Brain microvascular endothelial cell (primary cell): ENCODE data around the gene SYNE1.

Experiments
- DNase-seq: peaks from one replicate; pipeline ENCODE4 v3.0.0-alpha.2; 2020
- H3K27ac ChIP-seq: fragments of 250-450 bp; sonication (Bioruptor Pico); 2 replicates; pipeline ENCODE4 v1.5.1; 2020; ENCODE audit warnings: mild to moderate bottlenecking, moderate library complexity
- H3K27me3 ChIP-seq: fragments of 250-450 bp; sonication (Bioruptor Pico); replicated peaks from 2 replicates; pipeline ENCODE4 v1.5.1; 2020; ENCODE audit warnings: mild to moderate bottlenecking
- H3K36me3 ChIP-seq: fragments of 250-450 bp; sonication (Bioruptor Pico); replicated peaks from 2 replicates; pipeline ENCODE4 v1.5.1; 2020; ENCODE audit warnings: mild to moderate bottlenecking
- H3K4me3 ChIP-seq: 2 replicates; pipeline ENCODE4 v1.5.1; 2011; ENCODE audit warnings: low read depth, mild to moderate bottlenecking, control low read depth, low read length, moderate library complexity
- in situ Hi-C: cut with HindIII; loops from 2 replicates; pipeline ENCODE4 v1.10.0; 2017; ENCODE audit warnings: low sequenced_read_pairs, low pct_ligation_motif_present
- TF ChIP-seq, protein P1 (sequence below): IDR thresholded peaks from 2 replicates; pipeline ENCODE4 v1.5.1; 2011; ENCODE audit warnings: low read depth, mild to moderate bottlenecking, moderate library complexity, low read length, control low read depth, inconsistent platforms; ENCODE audit errors: missing control alignments

The SYNE1 gene

GRCh38 chr6:152273638-152274037, 363.5 kb downstream of the SYNE1 start:
- H3K36me3 ChIP-seq = peaks cover 12% of the 10 kb centered on the region
- in situ Hi-C loops = no loop called here
- no peaks in the 10 kb centered on the region for H3K27me3 ChIP-seq
- H3K27ac ChIP-seq = no peak overlapping the region
- H3K4me3 ChIP-seq = no peak overlapping the region
- TF ChIP-seq, protein P1, sequence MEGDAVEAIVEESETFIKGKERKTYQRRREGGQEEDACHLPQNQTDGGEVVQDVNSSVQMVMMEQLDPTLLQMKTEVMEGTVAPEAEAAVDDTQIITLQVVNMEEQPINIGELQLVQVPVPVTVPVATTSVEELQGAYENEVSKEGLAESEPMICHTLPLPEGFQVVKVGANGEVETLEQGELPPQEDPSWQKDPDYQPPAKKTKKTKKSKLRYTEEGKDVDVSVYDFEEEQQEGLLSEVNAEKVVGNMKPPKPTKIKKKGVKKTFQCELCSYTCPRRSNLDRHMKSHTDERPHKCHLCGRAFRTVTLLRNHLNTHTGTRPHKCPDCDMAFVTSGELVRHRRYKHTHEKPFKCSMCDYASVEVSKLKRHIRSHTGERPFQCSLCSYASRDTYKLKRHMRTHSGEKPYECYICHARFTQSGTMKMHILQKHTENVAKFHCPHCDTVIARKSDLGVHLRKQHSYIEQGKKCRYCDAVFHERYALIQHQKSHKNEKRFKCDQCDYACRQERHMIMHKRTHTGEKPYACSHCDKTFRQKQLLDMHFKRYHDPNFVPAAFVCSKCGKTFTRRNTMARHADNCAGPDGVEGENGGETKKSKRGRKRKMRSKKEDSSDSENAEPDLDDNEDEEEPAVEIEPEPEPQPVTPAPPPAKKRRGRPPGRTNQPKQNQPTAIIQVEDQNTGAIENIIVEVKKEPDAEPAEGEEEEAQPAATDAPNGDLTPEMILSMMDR = no peak
- no peak for DNase-seq

DNA sequence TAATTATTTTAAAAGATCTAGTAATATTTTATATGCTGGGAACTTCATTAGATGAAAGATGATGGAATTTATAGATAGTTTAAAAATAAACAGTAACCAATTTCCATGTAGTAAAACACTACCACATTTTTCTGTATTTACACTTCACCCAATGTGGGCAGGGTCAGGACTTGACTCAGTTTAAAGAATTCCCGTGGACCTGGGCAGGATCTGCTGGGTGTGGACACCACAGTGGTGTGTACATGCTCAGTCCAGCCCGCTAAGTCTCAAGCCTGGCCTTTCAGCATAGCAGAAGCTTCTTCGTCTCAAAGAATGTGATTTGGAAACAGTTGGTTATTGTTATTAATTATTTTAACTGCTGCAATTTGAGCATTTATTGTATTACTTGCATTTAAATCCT, 364.2 kb downstream of the SYNE1 start:
- no peaks in the 10 kb centered on the region for H3K27me3 ChIP-seq
- peaks cover 11% of the 10 kb centered on the region for H3K36me3 ChIP-seq
- DNase-seq = peak; percentile 31
- H3K27ac ChIP-seq = no peak overlapping the region
- no peak overlapping the region for H3K4me3 ChIP-seq
- in situ Hi-C loops = no loop called here
- TF ChIP-seq, protein P1 = no peak

DNA sequence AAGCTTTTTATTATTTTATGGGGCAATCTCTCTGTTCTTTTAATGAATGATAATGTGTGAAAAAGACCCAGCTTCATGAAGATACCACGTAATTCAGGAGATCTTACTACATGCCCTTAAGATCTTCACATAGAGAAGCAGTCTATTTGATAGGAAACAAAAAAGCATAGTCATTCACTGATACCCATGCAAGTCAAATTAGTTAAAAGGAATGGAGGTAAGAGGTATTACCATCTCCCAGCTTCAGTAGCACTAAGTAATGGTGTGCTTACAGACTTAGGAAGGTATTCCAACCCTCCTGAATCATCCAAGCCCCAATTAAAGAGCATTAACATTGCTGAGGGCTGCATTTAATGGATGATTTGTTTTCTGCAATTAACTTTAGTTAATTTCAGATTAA, 364.7 kb downstream of the SYNE1 start:
- no peaks in the 10 kb centered on the region for H3K27me3 ChIP-seq
- no peak overlapping the region for H3K4me3 ChIP-seq
- in situ Hi-C loops = no loop called here
- TF ChIP-seq, protein P1 = no peak
- DNase-seq = no peak
- H3K36me3 ChIP-seq = peaks cover 12% of the 10 kb centered on the region
- H3K27ac ChIP-seq = no peak overlapping the region

GRCh38 chr6:152271776-152272464, 365.2 kb downstream of the SYNE1 start:
- TF ChIP-seq, protein P1 = no peak
- Histone ChIP-seq H3K36me3 (peaks cover 14% of the 10 kb centered on the region), H3K4me3 (no peak overlapping the region), H3K27ac (peak overlapping the region; percentile 18), H3K27me3 (no peaks in the 10 kb centered on the region)
- DNase-seq = peak; percentile 12
- in situ Hi-C loops = no loop called here

DNA sequence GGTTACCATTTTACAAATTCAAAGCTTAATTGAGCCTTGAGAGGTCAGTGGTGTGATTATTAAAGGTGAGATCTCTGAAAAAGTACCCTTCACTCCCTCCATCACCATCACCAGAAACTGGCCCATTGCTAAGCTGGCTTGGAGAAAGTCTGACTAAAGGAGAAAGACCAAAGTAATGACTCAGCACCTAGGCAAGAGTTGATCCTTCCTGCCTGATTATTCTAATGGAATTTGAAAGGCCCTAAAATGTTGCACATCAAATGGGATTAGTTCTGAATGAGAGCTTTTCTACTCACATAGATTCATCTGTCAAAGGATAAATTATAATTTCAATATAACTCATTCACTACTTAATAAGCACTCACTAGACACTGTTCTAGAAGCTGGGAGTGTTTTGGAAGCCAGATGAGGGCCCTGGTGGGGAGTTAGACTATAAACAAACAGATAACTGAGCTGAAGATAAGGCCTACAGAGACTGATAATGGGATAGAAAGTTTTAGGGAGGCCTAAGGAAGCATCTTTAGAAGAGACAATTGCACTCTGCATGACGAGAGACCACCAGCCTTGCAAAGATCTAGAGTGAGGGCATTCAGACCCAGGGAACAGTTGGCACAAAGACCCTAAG, 366.7 kb downstream of the SYNE1 start:
- Histone ChIP-seq H3K27ac (peak overlapping the region; percentile 8), H3K36me3 (peaks cover 13% of the 10 kb centered on the region), H3K4me3 (no peak overlapping the region), H3K27me3 (no peaks in the 10 kb centered on the region)
- in situ Hi-C loops = no loop called here
- DNase-seq = peak; percentile 38
- TF ChIP-seq, protein P1 = no peak
